GM12872 (cell line): ENCODE data around the gene KLK2.

Source experiments
- CTCF ChIP-seq: IDR thresholded peaks from 3 replicates; pipeline ENCODE4 v1.5.1; 2011; ENCODE audit warnings: low read depth, mild to moderate bottlenecking, low read length, moderate library complexity; ENCODE audit not compliant: insufficient read depth

Gene KLK2

GRCh38 chr19:50873056-50873455 is at the start of gene KLK2:
Gene KLK2, plus strand, starts transcription at chr19:50873439. Its CDS starts 35 bp downstream, at chr19:50873474.
- TF ChIP-seq CTCF: no peak

GRCh38 chr19:50826492-50827240 is 46.6 kb upstream of the KLK2 start:
- TF ChIP-seq CTCF: no peak

- no peak for TF ChIP-seq CTCF
Observed at GRCh38 chr19:50827476-50827875, 45.8 kb upstream of the KLK2 start.

- TF ChIP-seq CTCF: no peak
Observed at GRCh38 chr19:50829801-50830200, 43.4 kb upstream of the KLK2 start.

GRCh38 chr19:50830266-50831025 is 42.8 kb upstream of the KLK2 start:
- no peak for TF ChIP-seq CTCF

- no peak for TF ChIP-seq CTCF
Observed at GRCh38 chr19:50831026-50831396, 42.2 kb upstream of the KLK2 start.

- TF ChIP-seq CTCF: no peak
Observed at GRCh38 chr19:50832666-50833065, 40.6 kb upstream of the KLK2 start.
